ENCODE results near the gene FOS. TPM values are rescaled to one million over a fixed set of nuclear protein-coding genes. Genes with fewer than 3 reads are reported as not detected.

Gene FOS
- total and polyA plus RNA-seq, 2 of the 13 experiments (the other 11 are each of a cell fraction or from before 2014, with no cell fraction given): 15.9 to 24.2 TPM

GRCh38 chr14:75277008-75277814 is 1.4 kb upstream of the FOS start (continued):
- TF ChIP-seq KIAA2018 (CRISPR knock-in tag; IDR thresholded peaks at IDR 0.05; ENCODE audit: borderline replicate concordance) (no peak), HOXD1 (CRISPR knock-in tag; IDR thresholded peaks at IDR 0.05) (peak; percentile 18; the same call in 1 of the 2 replicates), ZNF530 (CRISPR knock-in tag; IDR thresholded peaks at IDR 0.05; ENCODE audit: low read depth) (no peak), ZNF574 (CRISPR knock-in tag; IDR thresholded peaks at IDR 0.05) (peak; percentile 61), IKZF1 (IDR thresholded peaks at IDR 0.05) (no peak), ZBTB33 (CRISPR knock-in tag; IDR thresholded peaks at IDR 0.05) (no peak), SRSF4 (IDR thresholded peaks at IDR 0.05; ENCODE audit: low read depth, low read length, poor library complexity, severe bottlenecking) (no peak), ZNF296 (CRISPR knock-in tag; conservative IDR thresholded peaks at IDR 0.05) (peak; percentile 43; the same call in 1 of the 2 replicates), ZNF17 (CRISPR knock-in tag; IDR thresholded peaks at IDR 0.05) (no peak), STAT6 (CRISPR knock-in tag; IDR thresholded peaks at IDR 0.05; ENCODE audit: borderline replicate concordance) (no peak), ZNF7 (CRISPR knock-in tag; IDR thresholded peaks at IDR 0.05) (no peak), ZMYM3 (CRISPR knock-in tag; IDR thresholded peaks at IDR 0.05) (no peak)
